GM12874 (cell line): ENCODE measurements around the gene DDX54.

Source experiments
- CTCF ChIP-seq: IDR thresholded peaks from 2 replicates; pipeline ENCODE4 v1.5.1; 2011; ENCODE audit warnings: low read depth, mild to moderate bottlenecking, control low read depth, low read length, moderate library complexity; ENCODE audit not compliant: insufficient read depth

Gene DDX54

GRCh38 chr12:113194971-113195391 is 9.7 kb upstream of the DDX54 start:
- TF ChIP-seq CTCF = no peak

DNA sequence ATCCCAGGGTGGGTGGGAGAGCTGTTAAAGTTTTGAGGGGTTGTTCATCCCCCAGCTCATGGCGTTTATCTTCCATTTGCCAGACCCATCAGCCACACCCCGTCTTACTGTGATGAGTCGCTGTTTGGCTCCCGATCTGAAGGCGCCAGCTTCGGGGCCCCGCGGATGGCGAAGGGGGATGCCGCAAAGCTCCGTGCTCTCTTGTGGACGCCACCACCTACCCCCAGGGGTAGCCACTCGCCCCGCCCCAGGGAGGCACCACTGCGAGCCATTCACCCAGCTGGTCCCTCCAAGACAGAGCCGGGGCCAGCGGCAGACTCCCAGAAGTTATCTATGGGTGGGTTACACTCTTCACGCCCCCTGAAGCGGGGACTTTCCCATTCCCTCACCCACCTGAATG is 5.9 kb upstream of the DDX54 start:
- no peak for TF ChIP-seq CTCF

GRCh38 chr12:113190761-113191160 is 5.5 kb upstream of the DDX54 start:
- TF ChIP-seq CTCF = no peak

DNA sequence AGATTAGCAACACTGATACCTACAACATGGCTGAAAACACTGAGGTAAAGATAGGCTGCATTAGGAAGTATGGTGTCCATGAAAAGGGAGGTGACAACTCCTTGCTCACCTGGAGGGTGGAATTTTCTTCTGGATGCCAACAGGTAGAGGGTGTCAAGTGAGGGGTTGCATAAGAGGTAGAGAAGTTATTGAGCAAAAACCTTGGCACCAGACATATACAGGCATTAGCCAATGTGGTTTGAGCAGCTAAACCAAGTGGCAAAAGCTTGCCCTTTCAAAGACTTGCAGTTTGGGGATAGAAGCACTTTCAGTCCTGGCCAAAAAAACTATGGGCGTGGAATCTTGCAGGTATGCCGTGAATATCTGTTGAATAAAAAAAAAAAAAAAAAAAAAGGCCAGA is 4.1 kb upstream of the DDX54 start:
- no peak for TF ChIP-seq CTCF

DNA sequence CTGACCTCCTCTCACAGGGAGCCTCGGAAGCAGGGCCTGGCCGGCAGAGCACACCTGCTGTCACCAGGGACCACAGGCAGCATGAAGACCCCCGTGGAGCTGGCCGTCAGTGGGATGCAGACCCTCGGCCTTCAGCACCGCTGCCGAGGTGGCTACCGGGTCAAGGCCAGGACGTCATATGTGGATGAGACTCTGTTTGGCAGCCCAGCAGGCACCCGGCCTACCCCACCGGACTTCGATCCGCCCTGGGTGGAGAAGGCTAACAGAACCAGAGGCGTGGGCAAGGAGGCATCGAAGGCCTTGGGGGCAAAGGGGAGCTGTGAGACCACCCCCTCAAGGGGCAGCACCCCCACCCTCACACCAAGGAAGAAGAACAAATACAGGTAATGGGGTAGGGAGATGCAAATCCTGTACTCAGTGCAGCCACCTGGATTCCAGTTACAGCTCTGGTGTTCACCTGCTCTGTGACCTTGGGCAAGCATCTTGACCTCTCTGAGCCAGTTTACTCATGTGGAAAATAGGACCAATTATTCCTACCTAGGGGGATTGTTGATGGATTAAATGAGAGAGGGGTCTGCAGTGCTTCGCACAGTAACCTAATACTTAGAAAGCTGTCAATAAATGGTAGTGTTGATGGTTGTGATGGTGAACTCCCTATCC is 1.5 kb upstream of the DDX54 start:
- TF ChIP-seq CTCF = no peak

DNA sequence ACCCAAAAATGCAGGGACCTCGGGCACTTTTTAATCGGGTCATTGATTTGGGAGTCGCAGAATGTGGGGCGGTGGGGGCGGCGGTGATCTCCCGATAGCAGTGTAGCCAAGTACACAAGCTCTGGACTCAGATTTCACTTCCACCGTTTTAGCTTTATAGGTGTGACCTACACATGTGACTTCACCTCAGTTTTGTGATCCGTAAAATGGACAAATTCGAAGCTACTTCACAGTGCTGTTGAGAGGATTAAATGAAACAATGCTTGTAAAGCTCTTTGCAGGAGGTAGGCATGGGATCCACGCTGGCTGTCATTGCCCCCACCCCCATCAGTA is 721 bp upstream of the DDX54 start:
- no peak for TF ChIP-seq CTCF

- no peak for TF ChIP-seq CTCF
These were observed 438 bp downstream of the DDX54 start for GRCh38 chr12:113184900-113185179.

GRCh38 chr12:113184098-113184899 is 979 bp downstream of the DDX54 start:
- no peak for TF ChIP-seq CTCF
